Keratinocyte (primary cell): ENCODE data around the gene FAM90A26. TPM values are rescaled to one million over a fixed set of nuclear protein-coding genes. Genes with fewer than 3 reads are reported as not detected.
"Not testable (repeated sequence)": the region's sequence is repeated elsewhere in the genome, so short reads cannot be mapped to it uniquely, and the experiment has no call there.

Source experiments
- DNase-seq: peaks from one replicate; pipeline ENCODE4 v3.0.0-alpha.2; 2011; ENCODE audit warnings: low read depth, missing footprints, low spot score
- FAIRE-seq: peaks from 2 replicates; lab custom pipeline; 2011; peaks lifted over from hg19 to GRCh38; lab: Jason Lieb, UNC
- H2AFZ ChIP-seq: 2 replicates; pipeline ENCODE4 v1.6.0; 2012; ENCODE audit warnings: low read length, control low read depth, inconsistent platforms; ENCODE audit not compliant: control insufficient read depth
- H3K27ac ChIP-seq: 2 replicates; pipeline ENCODE4 v1.5.1; 2011; ENCODE audit warnings: low read length; ENCODE audit not compliant: control insufficient read depth, insufficient read depth
- H3K27me3 ChIP-seq: 3 replicates; pipeline ENCODE4 v1.6.0; 2011; ENCODE audit warnings: low read length; ENCODE audit not compliant: control insufficient read depth, insufficient read depth; ENCODE audit errors: extremely low read depth
- H3K36me3 ChIP-seq, 2 experiments: 2 replicates in 1 of 2; 3 replicates in 1 of 2; pipeline ENCODE4 v1.5.1; 2011; ENCODE audit warnings: low read length in 2 of 2, mild to moderate bottlenecking in 1 of 2; ENCODE audit not compliant: control insufficient read depth in 2 of 2, insufficient read depth in 2 of 2; ENCODE audit errors: extremely low read depth in 1 of 2
- H3K4me1 ChIP-seq: 3 replicates; pipeline ENCODE4 v1.5.1; 2011; ENCODE audit warnings: low read length; ENCODE audit not compliant: control insufficient read depth, insufficient read depth; ENCODE audit errors: extremely low read depth
- H3K4me2 ChIP-seq: 3 replicates; pipeline ENCODE4 v1.6.0; 2011; ENCODE audit warnings: low read depth, low read length; ENCODE audit not compliant: control insufficient read depth, insufficient read depth; ENCODE audit errors: extremely low read depth
- H3K4me3 ChIP-seq, 3 experiments: fragments of 200-600 bp in 1 of 3; sonication (generic) in 1 of 3; 2 replicates in 2 of 3; 3 replicates in 1 of 3; pipeline ENCODE4 v1.5.1; 2011 to 2016; ENCODE audit warnings: low read length in 3 of 3, mild to moderate bottlenecking in 3 of 3, control low read depth in 2 of 3, inconsistent platforms in 1 of 3, low read depth in 1 of 3, mixed read lengths in 1 of 3, mixed run types in 1 of 3, moderate library complexity in 1 of 3; ENCODE audit not compliant: control insufficient read depth in 2 of 3, insufficient read depth in 2 of 3; ENCODE audit errors: extremely low read depth in 1 of 3
- H3K79me2 ChIP-seq: 2 replicates; pipeline ENCODE4 v1.6.0; 2012; ENCODE audit warnings: low read length; ENCODE audit not compliant: control insufficient read depth, insufficient read depth
- H3K9ac ChIP-seq: 3 replicates; pipeline ENCODE4 v1.6.0; 2011; ENCODE audit warnings: low read length; ENCODE audit not compliant: control insufficient read depth, insufficient read depth; ENCODE audit errors: extremely low read depth
- H3K9me1 ChIP-seq: 3 replicates; pipeline ENCODE4 v1.6.0; 2011; ENCODE audit warnings: low read length; ENCODE audit not compliant: control insufficient read depth, insufficient read depth; ENCODE audit errors: extremely low read depth
- H3K9me3 ChIP-seq: 2 replicates; pipeline ENCODE4 v1.5.1; 2012; ENCODE audit warnings: low read depth, low read length; ENCODE audit not compliant: control insufficient read depth
- H4K20me1 ChIP-seq: 3 replicates; pipeline ENCODE4 v1.6.0; 2011; ENCODE audit warnings: low read length; ENCODE audit not compliant: control insufficient read depth, insufficient read depth; ENCODE audit errors: extremely low read depth
- dilution Hi-C: fragments of 300-500 bp; cut with MboI; formaldehyde crosslinking; loops from one replicate; pipeline ENCODE4 v1.7.0; 2020; ENCODE audit warnings: low sequenced_read_pairs; ENCODE audit not compliant: extremely low pct_ligation_motif_present
- polyA plus RNA-seq, 5 experiments: library from polyadenylated mRNA; depleted of rRNA in 3 of 5; stranded (reverse) in 3 of 5; stranded (forward) in 1 of 5; unstranded in 1 of 5; fragments of >200 nt; gene quantifications; 1 replicate in 1 of 5; 2 replicates in 3 of 5; 3 replicates in 1 of 5; pipeline versions ENCODE4 v1.2.1 to v1.2.3, GENCODE V29; 2011 to 2012; ENCODE audit warnings: missing spikeins in 2 of 5, low read depth in 1 of 5, low replicate concordance in 1 of 5

The FAM90A26 gene
- polyA plus RNA-seq, 1 donor (not counting 4 experiments of a cell fraction or from before 2014, with no cell fraction given), result not detected

DNA sequence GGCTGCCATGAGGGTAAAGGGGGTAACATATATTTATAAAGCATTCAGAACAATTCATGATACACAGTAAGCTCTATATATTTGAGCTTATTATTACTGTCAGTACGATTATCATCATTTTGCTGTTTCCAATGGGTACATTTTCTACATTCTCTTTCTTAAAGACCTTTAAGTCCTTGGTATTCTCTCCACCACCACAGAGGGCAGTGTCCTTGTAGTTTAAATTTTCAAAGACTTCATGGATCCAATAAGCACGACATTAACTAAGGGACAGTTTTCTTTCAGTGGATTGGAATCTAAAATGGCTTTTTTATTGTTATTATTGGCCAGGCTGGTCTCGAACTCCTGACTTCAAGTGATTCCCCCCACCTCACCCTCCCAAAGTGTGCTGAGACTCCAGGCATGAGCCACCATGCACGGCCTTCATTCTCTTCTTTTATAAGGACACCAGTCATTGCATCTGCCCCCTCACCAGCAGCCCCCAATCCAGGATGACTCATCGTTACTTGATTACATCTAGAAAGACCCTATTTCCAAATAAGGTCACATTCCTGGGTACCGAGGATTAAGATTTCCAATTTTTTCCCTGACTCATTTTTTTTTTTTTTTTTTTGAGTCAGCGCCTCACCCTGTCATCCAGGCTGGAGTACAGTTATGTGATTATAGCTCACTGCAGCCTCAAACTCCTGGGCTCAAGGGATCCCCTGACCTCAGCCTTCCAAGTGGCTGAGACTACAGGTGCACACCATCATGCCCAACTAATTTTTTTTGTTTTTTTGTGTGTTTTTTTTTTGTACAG lies 21.4 kb upstream of the FAM90A26 start:
- H3K36me3 ChIP-seq, H3K9me3 ChIP-seq, H3K4me2 ChIP-seq, H3K4me3 ChIP-seq, FAIRE-seq, H3K9ac ChIP-seq, DNase-seq, H3K27ac ChIP-seq, H3K4me1 ChIP-seq, H2AFZ ChIP-seq, H3K27me3 ChIP-seq, H3K79me2 ChIP-seq, dilution Hi-C loops, H4K20me1 ChIP-seq, H3K9me1 ChIP-seq: not testable (repeated sequence)

DNA sequence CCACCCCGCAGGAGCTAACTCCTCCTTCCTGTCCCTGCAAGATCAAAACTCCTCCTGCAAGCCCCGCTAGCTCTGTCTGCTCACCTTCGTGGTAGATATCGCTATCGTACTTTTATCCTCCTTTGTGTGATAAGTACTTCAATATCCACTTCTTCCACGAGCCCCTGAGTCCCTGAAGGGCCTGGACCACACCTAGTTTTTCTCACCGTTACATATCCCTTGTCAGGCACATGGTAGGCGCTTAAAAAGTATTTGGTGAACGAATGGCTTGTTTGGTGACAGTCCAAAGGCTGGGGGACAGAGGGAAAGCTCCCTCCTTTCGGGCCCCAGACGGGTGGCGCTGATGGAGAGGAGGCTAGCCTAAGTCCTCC lies 18.4 kb upstream of the FAM90A26 start:
- peak overlapping the region; percentile 77 for H3K9ac ChIP-seq
- H3K27ac ChIP-seq, result peak overlapping the region; percentile 68

GRCh38 chr4:9152180-9153007 lies 17.8 kb upstream of the FAM90A26 start:
- peak; percentile 53 for DNase-seq
- H3K9me1 ChIP-seq, H3K4me1 ChIP-seq, dilution Hi-C loops, H3K9me3 ChIP-seq, H3K36me3 ChIP-seq, FAIRE-seq, H3K79me2 ChIP-seq, H3K27me3 ChIP-seq, H4K20me1 ChIP-seq: not testable (repeated sequence)
- peak overlapping the region; percentile 68 for H3K27ac ChIP-seq
- peak overlapping the region; percentile 56 to 73 (median 72) for H3K4me3 ChIP-seq
- peak overlapping the region; percentile 87 for H2AFZ ChIP-seq
- H3K4me2 ChIP-seq, result peak overlapping the region; percentile 77
- peak overlapping the region; percentile 77 for H3K9ac ChIP-seq

More for the DNA sequence above, 18.4 kb upstream of the FAM90A26 start:
- H4K20me1 ChIP-seq, FAIRE-seq, H3K79me2 ChIP-seq, H3K36me3 ChIP-seq, H3K9me3 ChIP-seq, H3K27me3 ChIP-seq, DNase-seq, H3K9me1 ChIP-seq, dilution Hi-C loops, H3K4me1 ChIP-seq: not testable (repeated sequence)
- Histone ChIP-seq H3K4me3 (peak overlapping the region; percentile 56 to 73 (median 72)), H2AFZ (peak overlapping the region; percentile 87), H3K4me2 (peak overlapping the region; percentile 77)
